Measurements from ENCODE around the gene AP3S2.
"Not testable (repeated sequence)": the region's sequence is repeated elsewhere in the genome, so short reads cannot be mapped to it uniquely, and the experiment has no call there.

The AP3S2 gene

DNA sequence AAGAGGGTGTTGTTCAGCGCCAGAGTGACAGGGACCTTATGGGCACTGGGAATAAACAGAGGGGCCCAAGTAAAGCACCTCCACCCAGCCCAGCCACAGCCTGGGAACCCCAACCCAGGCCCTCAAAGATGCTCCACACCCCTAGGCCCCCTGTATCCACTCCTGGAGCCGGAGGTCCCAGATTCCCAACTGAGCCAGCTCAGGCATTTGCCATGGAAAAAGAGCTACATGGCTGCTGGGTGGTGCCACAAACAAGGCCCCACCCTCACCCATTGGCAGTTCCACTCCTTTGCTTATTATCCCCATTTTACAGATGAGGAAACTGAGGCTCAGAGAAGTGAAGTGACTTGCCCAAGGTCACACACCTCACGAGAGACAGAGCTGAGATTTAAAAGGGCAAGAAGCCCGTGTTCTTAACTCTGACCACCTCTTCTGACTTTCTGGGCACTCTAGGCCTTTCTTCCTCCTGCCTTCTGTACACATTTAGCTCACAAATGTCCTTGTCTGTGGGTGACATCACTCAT lies 96.1 kb downstream of the AP3S2 start:
- no peak for DNase-seq

DNA sequence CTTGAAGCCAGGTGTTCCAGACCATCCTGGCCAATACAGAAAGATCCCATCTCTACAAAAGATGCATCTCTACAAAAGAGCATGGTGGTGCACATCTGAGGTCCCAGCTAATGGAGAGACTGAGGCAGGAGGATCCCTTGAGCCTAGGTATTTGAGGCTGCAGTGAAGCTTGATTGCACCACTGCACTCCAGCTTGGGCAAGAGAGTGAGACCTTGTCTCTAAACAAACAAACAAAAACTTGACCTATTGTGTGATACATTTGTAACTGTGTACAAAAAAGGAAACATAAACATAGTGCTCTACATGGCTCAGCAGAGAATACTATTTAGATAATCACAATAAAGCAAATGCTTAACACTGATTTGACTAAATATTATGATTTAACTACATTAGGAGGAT lies 97.8 kb downstream of the AP3S2 start:
- no peak for DNase-seq

DNA sequence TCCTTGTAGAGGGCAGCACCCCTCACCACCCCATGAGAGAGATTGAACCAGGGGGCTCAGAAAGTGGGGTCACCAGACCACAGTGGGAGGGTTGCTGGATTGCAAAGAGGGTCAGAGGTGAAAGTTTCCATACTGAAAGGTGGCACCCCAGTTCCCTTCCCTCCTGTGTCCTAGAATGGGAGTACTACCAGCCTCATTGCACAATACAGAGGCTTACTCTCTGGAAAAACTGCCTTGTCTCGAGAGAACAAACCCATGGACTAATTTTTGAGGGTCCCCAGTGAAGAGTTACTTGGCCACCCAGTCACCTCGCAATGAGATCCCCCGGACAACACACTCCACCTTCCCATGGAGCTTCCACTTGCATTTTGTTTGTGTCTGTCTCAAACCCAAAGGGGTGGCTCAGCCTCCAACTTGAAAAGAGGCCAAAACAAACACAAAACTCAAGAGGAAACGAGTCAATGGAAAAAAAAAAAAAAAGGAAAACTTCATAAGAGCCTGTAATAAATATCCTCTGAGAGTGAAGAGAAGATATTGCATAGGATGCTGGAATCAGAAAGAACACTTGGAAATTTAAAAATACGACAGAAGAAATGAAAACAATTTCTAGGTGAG lies 99.1 kb downstream of the AP3S2 start:
- no peak for DNase-seq

DNA sequence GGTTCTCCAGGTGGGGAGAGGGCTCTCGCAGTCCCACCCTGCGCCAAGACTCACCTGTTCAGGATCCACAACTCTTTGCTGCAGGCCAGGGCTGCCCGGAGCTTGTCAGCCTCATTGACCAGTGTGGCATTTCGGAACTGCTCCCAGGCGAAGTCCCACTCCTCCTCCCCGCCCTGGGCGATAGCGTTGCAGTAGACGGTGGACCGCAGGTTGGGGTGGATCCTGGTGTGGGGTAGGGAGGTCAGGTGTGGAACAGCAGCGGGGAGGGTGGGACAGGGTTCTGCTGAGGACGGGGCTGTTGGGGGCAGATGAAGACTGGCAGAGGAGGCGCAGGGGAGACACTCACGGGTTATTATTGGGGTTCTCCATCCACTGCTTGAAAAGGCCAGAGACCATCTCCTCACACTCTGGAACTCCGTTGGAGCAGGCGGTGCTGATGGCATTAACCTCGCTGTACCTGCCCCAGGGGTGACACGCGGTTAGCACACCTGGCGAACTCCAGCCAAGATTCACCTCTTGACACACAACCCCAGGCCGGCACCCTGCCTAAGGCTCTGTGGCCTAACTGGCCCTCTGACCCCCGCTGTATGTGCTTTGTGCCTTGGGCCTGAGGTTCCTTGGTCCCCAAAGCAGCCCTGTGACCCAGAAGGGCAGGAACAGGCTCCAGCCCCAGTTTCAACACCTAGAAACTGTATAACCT lies 101.5 kb downstream of the AP3S2 start:
- no peak for DNase-seq

DNA sequence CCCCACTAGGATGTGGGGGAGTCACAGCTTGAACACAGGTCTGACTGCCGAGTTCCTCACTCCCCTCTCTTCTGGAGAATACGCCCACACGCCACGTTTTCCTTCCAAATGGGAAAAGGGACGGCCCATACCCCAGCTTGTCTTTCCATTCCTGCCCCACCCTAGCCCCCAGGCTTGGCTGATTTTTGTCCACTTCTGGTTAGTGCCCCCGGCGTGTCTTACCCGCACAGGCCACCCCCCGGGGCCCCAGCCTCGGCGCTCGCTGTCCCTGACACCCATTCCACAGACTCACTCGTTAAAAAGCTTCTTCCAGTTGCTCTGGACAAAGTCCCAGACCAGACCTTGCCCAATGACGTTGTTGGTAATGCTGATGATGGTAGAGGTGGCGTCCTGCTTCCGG lies 103.1 kb downstream of the AP3S2 start:
- no peak for DNase-seq

DNA sequence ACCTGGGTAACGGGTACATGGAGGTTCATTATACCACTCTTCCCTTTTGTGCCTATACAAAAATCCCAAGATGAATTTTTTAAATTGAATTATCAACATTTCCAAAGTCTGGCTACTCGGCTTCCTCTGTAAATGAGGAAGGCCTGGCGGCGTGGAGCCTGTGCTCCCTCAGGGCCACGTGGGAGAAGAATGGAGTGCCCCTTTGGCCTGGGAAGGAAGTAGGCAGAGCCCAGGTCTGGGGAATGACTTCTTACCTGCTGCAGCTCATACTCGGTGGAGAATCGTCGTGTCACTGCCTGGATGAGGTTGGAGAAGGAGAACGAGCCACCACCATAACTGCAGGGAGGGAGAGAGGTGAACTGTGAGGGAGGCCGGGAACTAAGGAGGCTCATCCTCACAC lies 103.6 kb downstream of the AP3S2 start:
- no peak for DNase-seq

DNA sequence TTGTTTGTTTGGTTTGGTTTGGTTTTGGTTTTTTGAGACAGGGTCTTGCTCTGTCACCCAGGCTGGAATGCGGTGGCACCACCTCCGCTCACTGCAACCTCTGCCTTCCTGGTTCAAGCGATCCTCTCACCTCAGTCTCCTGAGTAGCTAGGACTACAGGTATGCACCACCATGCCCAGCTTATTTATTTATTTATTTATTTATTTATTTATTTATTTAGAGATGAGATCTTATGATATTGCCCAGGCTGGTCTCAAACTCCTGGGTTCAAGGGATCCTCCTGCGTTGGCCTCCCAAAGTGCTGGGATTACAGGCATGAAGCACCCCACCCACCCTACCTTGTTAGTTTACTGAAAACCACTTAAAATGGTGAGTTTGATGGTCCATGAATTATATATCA lies 105.2 kb downstream of the AP3S2 start:
- not testable (repeated sequence) for DNase-seq

DNA sequence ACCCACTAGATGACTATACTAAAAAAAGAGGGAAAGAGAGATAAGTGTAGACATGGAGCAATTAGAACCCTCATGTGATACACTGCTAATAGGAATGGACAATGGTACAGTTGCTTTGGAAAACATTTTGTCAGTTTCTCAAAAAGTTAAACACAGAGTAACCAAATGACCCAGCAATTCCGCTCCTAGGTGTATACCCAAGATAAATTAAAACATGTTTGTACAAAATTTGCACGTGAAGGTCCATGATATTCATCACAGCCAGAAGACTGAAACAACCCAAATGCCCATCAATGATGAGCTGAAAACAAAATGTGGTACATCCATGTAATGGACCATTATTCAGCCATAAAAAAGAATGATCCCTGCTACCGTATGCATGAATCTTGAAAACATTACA lies 105.8 kb downstream of the AP3S2 start:
- no peak for DNase-seq

DNA sequence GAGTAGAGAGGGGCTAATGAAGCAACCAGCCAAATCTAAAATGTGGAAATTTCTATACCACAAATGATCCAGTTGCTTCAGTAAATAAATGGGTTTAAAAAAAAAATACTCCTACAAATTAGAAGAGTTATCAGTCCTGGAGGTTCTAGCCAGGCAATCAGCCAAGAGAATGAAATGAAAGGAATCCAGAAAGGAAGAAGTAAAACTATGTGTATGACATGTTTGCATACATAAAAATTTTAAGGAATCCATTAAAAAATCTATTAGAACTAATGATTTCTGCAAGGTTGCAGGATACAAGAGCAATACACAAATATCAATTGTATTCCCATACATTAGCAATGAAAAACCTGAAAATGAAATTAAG lies 108.0 kb downstream of the AP3S2 start:
- no peak for DNase-seq

DNA sequence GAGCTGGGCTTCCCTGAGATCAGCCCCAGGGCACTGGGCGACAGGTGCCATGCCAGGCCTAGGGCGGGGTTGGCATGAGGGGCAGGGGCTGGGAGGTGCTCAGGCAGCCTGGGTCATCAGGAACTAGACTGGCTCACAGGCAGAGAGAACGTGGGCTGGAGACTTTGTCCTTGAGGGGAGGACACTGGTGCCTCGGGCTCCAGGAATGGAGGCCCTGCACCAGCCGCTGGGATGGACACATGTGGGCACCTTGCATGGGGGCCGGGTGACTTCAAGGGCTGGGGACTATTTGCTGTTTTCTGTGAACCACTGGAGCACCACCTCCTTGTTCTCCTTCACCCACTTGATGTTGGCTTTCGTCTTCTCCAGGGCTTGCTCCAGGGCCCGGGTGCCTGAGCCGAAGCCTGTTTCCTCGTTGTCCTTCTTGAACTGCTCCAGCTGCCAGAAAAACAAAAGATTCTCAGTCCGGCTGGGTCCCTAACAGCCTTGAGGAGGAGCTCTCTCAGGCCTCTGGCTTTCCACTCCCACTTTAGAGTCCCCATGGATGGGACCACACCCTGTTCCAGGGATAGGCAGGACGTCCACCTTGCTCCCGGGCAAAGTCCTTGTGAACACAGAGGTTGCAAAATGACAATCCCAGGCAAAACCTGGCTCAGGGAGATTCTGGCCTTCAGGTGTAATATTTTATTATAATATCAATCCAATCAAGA lies 108.6 kb downstream of the AP3S2 start:
- DNase-seq = no peak

DNA sequence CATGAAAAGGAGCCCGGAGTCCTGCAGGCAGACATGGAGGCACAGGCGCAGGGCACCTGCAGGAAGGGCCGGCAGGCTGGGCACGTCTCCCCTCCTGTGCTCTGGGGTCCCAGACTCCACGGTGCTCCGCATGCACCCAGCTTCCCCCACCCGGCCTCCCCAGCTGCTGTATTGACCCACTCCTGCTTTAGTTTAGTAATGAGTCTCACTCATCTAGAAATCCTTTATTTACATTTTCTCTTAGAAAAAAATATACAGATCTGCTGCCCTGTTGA lies 109.2 kb downstream of the AP3S2 start:
- DNase-seq = no peak

DNA sequence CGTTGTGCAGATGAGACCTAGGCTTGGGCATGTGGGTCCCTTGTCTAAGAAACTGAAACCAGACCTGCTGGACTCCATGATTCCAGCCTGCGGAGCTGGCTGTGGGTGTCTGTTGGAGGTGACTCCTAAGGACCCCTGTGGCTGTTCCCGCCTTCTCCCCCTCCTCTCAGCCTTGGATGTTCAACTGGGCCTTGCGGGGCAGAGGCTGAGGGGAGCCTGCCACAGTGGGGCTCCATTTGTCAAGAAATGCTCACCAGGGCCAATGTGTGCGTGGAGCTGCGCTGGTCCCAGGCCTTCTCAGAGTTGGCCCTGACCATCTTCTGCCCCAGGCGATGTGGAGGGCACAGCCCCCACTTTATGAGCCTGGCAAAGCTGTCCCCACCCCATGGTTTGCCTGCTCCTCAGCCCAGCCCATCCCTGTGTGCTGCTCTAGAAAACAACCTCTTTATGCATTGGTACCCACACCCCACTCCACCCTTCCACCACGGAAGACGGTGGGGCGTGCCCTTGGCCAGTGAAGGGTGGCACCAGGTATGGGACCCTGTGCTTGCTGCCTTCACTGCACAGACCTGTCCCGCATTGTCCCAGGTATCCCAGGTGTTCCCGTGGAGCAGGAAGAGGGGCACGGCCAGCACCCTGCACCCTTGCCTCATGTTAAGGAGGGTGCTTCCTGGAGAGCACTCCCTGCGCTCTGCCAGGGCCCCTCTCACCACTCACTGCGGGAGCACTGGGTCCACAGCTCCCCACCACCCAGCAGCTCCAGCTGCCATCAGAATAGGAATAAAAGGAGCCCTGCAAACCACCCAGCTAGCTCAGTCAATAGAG lies 109.7 kb downstream of the AP3S2 start:
- DNase-seq = no peak

DNA sequence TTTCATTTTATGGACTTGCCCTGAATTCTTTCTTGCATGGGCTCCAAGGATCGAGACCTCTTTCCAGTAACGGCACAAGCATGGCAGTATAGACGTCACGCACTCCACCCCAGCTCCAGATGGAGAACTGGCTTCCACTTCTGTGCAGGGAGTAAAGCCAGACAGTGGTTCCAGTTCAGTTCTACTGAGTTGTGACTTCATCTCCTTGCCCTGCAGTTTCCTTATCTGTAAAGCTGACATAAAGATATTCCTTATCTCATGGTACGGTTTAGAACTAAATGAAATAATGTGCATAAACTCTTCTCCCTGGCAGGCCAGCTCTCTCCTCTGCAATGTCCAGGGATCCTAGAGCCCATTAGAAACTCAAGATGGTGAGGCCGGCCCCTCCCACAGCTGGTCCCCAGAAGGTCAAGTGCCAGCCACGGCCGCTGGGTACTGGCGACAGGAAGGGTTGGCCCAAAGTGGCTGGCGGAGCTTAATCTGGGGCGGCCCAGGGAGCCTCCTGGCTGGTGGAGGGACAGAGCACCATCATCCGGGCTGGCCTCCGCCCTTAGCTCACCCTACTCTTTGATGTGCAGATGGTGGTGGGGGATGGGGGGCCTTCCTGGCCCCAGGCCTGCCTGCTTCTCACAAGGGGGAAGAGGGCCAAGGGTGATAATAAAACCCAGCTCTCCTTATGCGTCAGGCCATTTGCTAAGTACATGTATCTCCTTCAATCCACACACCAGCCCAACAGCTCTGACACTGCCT lies 110.5 kb downstream of the AP3S2 start:
- no peak for DNase-seq

DNA sequence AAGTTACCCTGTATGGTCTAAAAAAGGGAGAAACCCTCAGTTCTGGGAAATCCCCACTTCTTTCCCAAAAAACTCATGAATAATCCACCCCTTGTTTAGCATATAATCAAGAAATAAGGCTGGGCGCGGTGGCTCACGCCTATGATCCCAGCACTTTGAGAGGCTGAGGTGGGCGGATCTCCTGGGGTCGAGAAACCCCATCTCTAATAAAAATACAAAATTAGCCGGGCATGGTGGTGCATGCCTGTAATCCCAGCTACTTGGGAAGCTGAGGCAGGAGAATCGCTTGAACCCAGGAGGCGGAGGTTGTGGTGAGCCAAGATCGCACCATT lies 111.2 kb downstream of the AP3S2 start:
- not testable (repeated sequence) for DNase-seq

DNA sequence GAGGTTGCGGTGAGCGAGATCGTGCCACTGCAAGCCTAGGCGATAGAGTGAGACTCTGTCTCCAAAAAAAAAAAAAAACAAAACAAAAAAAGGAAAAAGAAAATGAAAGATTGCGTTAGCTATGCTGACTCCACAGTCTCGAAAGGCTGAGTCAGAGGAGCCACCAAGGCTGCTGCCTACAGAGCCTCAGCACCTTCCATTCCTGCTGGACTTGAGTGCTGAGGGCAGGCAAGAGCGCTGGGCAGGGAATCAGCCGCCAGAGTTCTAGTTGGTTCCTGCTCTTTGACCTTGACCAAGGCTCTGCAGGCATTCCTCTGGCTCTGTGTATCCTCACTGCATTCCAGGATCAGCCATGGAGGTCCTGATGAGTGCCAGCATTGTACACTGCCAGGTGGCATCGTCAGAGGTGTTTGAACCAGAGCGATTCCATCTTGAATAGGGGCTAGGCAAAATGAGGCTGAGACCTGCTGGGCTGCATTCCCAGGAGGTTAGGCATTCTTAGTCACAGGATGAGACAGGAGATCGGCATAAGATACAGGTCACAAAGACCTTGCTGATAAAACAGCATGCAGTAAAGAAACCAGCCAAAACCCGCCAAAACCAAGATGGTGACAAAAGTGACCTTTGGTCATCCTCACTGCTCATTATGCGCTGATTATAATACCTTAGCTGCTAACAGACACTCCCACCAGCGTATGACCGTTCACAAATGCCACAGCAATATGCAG lies 111.7 kb downstream of the AP3S2 start:
- no peak for DNase-seq

DNA sequence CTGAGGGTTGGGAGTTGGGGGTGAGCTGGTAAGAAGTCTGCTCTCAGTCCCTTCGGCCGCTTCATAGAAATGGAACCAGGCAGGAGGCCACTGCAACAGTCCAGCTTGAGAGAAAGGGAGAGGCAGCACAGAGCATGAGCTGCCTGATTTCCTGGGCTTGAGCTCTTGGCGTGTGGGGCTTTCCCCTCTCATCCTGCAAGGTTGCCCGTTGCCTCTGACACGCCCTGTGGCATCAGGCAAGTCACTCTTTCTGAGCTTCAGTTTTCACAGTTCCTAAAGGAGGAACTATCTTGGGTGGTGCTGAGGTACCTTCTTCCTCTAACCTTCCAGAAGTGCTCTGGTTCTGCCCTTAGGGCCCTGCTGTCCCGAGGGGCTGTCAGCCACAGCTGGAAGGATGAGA lies 112.7 kb downstream of the AP3S2 start:
- DNase-seq = no peak

DNA sequence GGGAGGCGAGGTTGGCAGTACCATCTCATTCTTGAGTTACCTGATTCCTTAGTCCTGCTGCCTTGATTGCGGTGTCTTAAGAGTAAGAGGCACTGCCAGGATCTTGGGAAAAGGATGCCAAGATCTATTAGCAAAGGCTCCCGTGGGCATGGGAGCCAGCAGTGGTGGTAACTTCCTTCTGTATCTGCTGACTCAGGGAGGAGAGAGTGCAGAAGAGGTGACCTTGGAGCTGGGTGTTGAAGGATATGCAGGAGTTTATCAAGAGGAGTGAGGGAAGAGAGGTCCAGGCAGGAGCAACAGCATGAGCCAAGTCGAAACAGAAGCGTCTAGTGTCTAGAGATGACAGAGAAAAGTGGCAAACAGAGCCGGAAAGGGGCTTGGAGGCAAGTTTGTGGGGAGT lies 113.2 kb downstream of the AP3S2 start:
- no peak for DNase-seq

Data from GDM1 (cell line).